Adrenal gland (tissue), 12 donors: ENCODE data around the gene CCR7. TPM values are rescaled to one million over a fixed set of nuclear protein-coding genes. Genes with fewer than 3 reads are reported as not detected.

Source experiments
- DNase-seq, 7 donors: peaks; one replicate each; pipeline ENCODE4 v3.0.0-alpha.2; 2019 to 2020
- H3K27ac ChIP-seq, 5 donors: fragments of 200-600 bp; sonication (generic) in 4 of 5; 1 replicate in 3 of 5; 2 replicates in 2 of 5; pipeline versions ENCODE4 v1.5.1 to v1.8.0; 2016 to 2020; ENCODE audit warnings: mild to moderate bottlenecking in 1 of 5
- H3K27me3 ChIP-seq: fragments of 200-600 bp; 2 replicates; pipeline ENCODE4 v1.8.0; 2021
- H3K36me3 ChIP-seq, 2 donors: fragments of 200-600 bp; replicated peaks in 1 of 2; 1 replicate in 1 of 2; 2 replicates in 1 of 2; pipeline versions ENCODE4 v1.5.1 to v1.8.0; 2018 to 2022
- H3K4me1 ChIP-seq, 2 donors: fragments of 200-600 bp; replicated peaks in 1 of 2; 1 replicate in 1 of 2; 2 replicates in 1 of 2; pipeline versions ENCODE4 v1.5.1 to v1.8.0; 2018 to 2021
- H3K4me3 ChIP-seq, 4 donors: fragments of 200-600 bp; sonication (generic) in 3 of 4; one replicate each; pipeline ENCODE4 v1.5.1; 2016 to 2018
- H3K9me3 ChIP-seq, 3 donors: fragments of 200-600 bp; sonication (generic) in 1 of 3; replicated peaks in 1 of 3; 1 replicate in 2 of 3; 2 replicates in 1 of 3; pipeline versions ENCODE4 v1.5.1 to v1.8.0; 2016 to 2021
- CTCF ChIP-seq, 6 experiments: fragments of 450-650 bp in 4 of 6; fragments of 200-600 bp in 2 of 6; sonication (generic) in 1 of 6; IDR thresholded peaks; 1 replicate in 5 of 6; 2 replicates in 1 of 6; pipeline versions ENCODE4 v1.5.1 to v1.8.0; 2016 to 2021; ENCODE audit warnings: antibody characterized with exemption in 6 of 6, mild to moderate bottlenecking in 2 of 6, moderate library complexity in 1 of 6
- POLR2A ChIP-seq, 2 donors: fragments of 450-650 bp; IDR thresholded peaks; one replicate each; pipeline ENCODE4 v1.6.1; 2017; ENCODE audit warnings: antibody characterized with exemption in 2 of 2, mild to moderate bottlenecking in 2 of 2, moderate library complexity in 1 of 2
- WGBS, 4 donors: extraction: QIAGEN DNeasy Blood & Tissue Kit in 2 of 4; methylation state at CpG; one replicate each; pipeline versions ENCODE4 v1.1.5 to v1.1.7; 2013 to 2017; 5-methylcytosine and 5-hydroxymethylcytosine counted together
- intact Hi-C, 2 donors: fragments of 100-400 bp; cut with DNase I; formaldehyde crosslinking; loops; one replicate each; pipeline versions ENCODE4 v1.14.1 to v1.15.0; 2022 to 2023
- polyA plus RNA-seq, 3 donors: library from polyadenylated mRNA; stranded (reverse); fragments of 200-250 nt in 2 of 3; fragments of 350-450 nt in 1 of 3; fragmentation: Illumina TruSeq in 1 of 3; extraction: RNeasy Lipid Tissue Mini Kit (QIAGEN cat#74804) in 1 of 3; gene quantifications; one replicate each; pipeline ENCODE4 v1.2.3, GENCODE V29; 2013 to 2014
- total RNA-seq, 9 donors: library from RNA; depleted of rRNA in 4 of 9; stranded (reverse); fragments of >200 nt in 4 of 9; fragments of 120-200 nt in 1 of 9; fragmentation: NEBNext Ultra II Directional in 1 of 9; extraction: Animal tissue kit (Norgen Biotek cat#: 25700) in 1 of 9; gene quantifications; one replicate each; pipeline versions ENCODE4 v1.1.0 to v1.2.4, GENCODE V29; 2013 to 2023
- donor health status: healthy with polysubstance abuse.
- donor health status: Bipolar disorder and iron deficiency.
- donor health status: DM: yes; HTN: yes; CAD: no.
- donor health status: DM: no; HTN: no; CAD: no.
- donor health status: DM: no; HTN: no; CAD: no.
- donor health status: DM: yes; HTN: yes; CAD: no.

CCR7 gene
- total and polyA plus RNA-seq, 12 donors, result 0.06 to 1.0 (median 0.35) TPM; not detected in 2

- Histone ChIP-seq H3K27ac (peak overlapping the region in 2 of 5 donors; percentile 75 to 82), H3K36me3 (no peaks in the 10 kb centered on the region), H3K9me3 (no peaks in the 10 kb centered on the region), H3K4me3 (peak overlapping the region in 1 of 4 donors; percentile 5), H3K4me1 (peaks cover 0 to 17% of the 10 kb centered on the region in 2 donors), H3K27me3 (no peaks in the 10 kb centered on the region)
- DNase-seq, result peak; percentile 86 to 97 (median 92)
- no peak for TF ChIP-seq POLR2A (IDR thresholded peaks at IDR 0.05)
- peak; percentile 90 to 99 (median 98) for TF ChIP-seq CTCF (IDR thresholded peaks at IDR 0.05)
- intact Hi-C loops, result loop anchor here (5.0 to 10.0 kb wide), 2 partner anchors 115 to 118 kb away; partner anchors contain the start of gene IGFBP4 (in 2 of the 2)
- WGBS, 4 donors, result 23 to 36% (median 28%) methylated on average over 8 to 13 of the region's 13 CpGs
Observed at GRCh38 chr17:40559954-40560591, 5.2 kb downstream of the CCR7 start.

GRCh38 chr17:40559564-40559916 lies 5.7 kb downstream of the CCR7 start:
- peak in 1 of 7 donors; percentile 18 for DNase-seq
- 74 to 81% (median 76%) methylated on average over 5 of the region's 5 CpGs for WGBS, 4 donors
- H3K27me3 ChIP-seq, result no peaks in the 10 kb centered on the region
- H3K9me3 ChIP-seq, result no peaks in the 10 kb centered on the region
- H3K4me1 ChIP-seq, result peaks cover 0 to 17% of the 10 kb centered on the region in 2 donors
- H3K36me3 ChIP-seq, result no peaks in the 10 kb centered on the region
- no peak for TF ChIP-seq POLR2A (IDR thresholded peaks at IDR 0.05)
- TF ChIP-seq CTCF (IDR thresholded peaks at IDR 0.05), result no peak
- peak overlapping the region in 2 of 5 donors; percentile 75 to 82 for H3K27ac ChIP-seq
- no peak overlapping the region for H3K4me3 ChIP-seq
- intact Hi-C loops, result no loop called here

GRCh38 chr17:40558890-40559563 lies 6.2 kb downstream of the CCR7 start:
- no peak overlapping the region for H3K4me3 ChIP-seq
- peaks cover 2 to 22% of the 10 kb centered on the region in 2 donors for H3K4me1 ChIP-seq
- intact Hi-C loops, result no loop called here
- H3K36me3 ChIP-seq, result no peaks in the 10 kb centered on the region
- no peaks in the 10 kb centered on the region for H3K9me3 ChIP-seq
- H3K27me3 ChIP-seq, result no peaks in the 10 kb centered on the region
- DNase-seq, result peak in 3 of 7 donors; percentile 14 to 51 (median 20)
- WGBS, 4 donors, result 87 to 90% (median 88%) methylated on average over 10 of the region's 10 CpGs
- TF ChIP-seq POLR2A (IDR thresholded peaks at IDR 0.05) (no peak), CTCF (IDR thresholded peaks at IDR 0.05) (no peak)
- peak overlapping the region in 2 of 5 donors; percentile 67 to 82 for H3K27ac ChIP-seq

- Histone ChIP-seq H3K27me3 (no peaks in the 10 kb centered on the region), H3K4me3 (no peak overlapping the region), H3K27ac (peak overlapping the region in 2 of 5 donors; percentile 67 to 82), H3K4me1 (peaks cover 8 to 28% of the 10 kb centered on the region in 2 donors), H3K36me3 (no peaks in the 10 kb centered on the region), H3K9me3 (no peaks in the 10 kb centered on the region)
- 82 to 92% (median 83%) methylated on average over 9 of the region's 9 CpGs for WGBS, 4 donors
- TF ChIP-seq POLR2A (IDR thresholded peaks at IDR 0.05) (no peak), CTCF (IDR thresholded peaks at IDR 0.05) (no peak)
- intact Hi-C loops, result no loop called here
- DNase-seq, result peak in 1 of 7 donors; percentile 11
Observed at GRCh38 chr17:40558300-40558889, 6.9 kb downstream of the CCR7 start.
